ENCODE data around the gene DCST2. TPM values are rescaled to one million over a fixed set of nuclear protein-coding genes. Genes with fewer than 3 reads are reported as not detected.

The DCST2 gene
- total and polyA plus RNA-seq, 10 of the 15 experiments (the other 5 are each of a cell fraction or from before 2014, with no cell fraction given): 0.33 to 0.41 (median 0.36) TPM; not detected in 7

DNA sequence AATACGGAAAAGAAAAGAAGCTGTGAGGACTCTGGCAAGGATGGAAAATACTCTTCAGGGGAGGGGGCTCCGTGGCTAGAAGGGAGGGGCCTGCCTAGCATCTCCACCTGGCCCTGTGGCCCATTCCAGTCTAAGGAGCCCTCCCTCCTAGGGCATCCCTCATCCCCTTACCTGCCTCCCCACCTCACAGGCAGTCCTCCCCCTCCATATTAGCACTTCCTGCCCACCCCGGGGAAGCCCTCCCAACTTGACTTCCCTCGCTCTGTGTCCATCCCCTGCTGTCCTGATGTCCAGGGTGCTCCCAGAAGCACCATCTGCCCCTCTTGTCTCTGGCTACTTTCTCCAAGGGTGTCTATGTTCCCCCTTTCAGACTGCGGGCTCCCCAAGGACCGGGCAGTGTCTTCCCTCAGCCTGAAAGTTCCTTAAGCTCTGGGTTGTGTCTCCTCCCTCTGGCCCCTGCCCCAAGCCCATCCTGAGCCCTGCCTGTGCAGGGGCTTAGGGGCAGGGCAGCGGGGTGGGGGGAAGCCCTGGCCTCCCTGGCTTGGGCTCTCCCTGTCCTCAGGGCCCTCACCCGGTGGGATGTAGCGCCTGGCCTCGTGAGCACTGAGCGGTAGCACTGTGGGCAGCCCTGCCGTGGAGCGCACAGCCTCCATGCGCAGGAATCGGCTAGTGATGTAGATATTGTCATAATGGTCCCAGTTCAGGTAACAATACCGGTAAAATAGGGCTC lies 3.9 kb downstream of the DCST2 start:
- Histone ChIP-seq H3K4me2 (ENCODE audit: control insufficient read depth, insufficient read depth) (no peak overlapping the region), H3K27ac (ENCODE audit: control insufficient read depth, insufficient read depth) (no peak overlapping the region), H3K4me3 (no peak overlapping the region), H3K9me3 (replicated peaks; ENCODE audit: control insufficient read depth, insufficient read depth, low read length) (no peaks in the 10 kb centered on the region), H3K9ac (ENCODE audit: control insufficient read depth, insufficient read depth, low read length) (no peak overlapping the region), H3K36me3 (ENCODE audit: control insufficient read depth in 2 of 2, insufficient read depth in 2 of 2, low read length in 1 of 2) (no peaks in the 10 kb centered on the region), H2AFZ (ENCODE audit: control insufficient read depth, low read depth, low read length) (no peak overlapping the region), H3K79me2 (ENCODE audit: control insufficient read depth, insufficient read depth, low read length) (no peaks in the 10 kb centered on the region), H3K27me3 (replicated peaks in 1 of 2; ENCODE audit: control insufficient read depth in 2 of 2, insufficient read depth in 2 of 2, low read length in 1 of 2) (no peaks in the 10 kb centered on the region; a peak in 2 of 4 replicates), H4K20me1 (ENCODE audit: control insufficient read depth, insufficient read depth) (no peaks in the 10 kb centered on the region), H3K4me1 (ENCODE audit: control insufficient read depth, insufficient read depth, low read length) (no peaks in the 10 kb centered on the region)
- POLR2A ChIA-PET: no interaction called here
- ATAC-seq (no peak), DNase-seq (ENCODE audit: low read depth, low spot score) (no peak), FAIRE-seq (no peak)
- TF ChIP-seq, protein P1, sequence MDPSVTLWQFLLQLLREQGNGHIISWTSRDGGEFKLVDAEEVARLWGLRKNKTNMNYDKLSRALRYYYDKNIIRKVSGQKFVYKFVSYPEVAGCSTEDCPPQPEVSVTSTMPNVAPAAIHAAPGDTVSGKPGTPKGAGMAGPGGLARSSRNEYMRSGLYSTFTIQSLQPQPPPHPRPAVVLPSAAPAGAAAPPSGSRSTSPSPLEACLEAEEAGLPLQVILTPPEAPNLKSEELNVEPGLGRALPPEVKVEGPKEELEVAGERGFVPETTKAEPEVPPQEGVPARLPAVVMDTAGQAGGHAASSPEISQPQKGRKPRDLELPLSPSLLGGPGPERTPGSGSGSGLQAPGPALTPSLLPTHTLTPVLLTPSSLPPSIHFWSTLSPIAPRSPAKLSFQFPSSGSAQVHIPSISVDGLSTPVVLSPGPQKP (IDR thresholded peaks at IDR 0.05; ENCODE audit: low read depth, low read length): no peak
- no peak for TF ChIP-seq ASH2L (IDR thresholded peaks at IDR 0.05; ENCODE audit: borderline replicate concordance, low read depth)
- TF ChIP-seq, protein P2, sequence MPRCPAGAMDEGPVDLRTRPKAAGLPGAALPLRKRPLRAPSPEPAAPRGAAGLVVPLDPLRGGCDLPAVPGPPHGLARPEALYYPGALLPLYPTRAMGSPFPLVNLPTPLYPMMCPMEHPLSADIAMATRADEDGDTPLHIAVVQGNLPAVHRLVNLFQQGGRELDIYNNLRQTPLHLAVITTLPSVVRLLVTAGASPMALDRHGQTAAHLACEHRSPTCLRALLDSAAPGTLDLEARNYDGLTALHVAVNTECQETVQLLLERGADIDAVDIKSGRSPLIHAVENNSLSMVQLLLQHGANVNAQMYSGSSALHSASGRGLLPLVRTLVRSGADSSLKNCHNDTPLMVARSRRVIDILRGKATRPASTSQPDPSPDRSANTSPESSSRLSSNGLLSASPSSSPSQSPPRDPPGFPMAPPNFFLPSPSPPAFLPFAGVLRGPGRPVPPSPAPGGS (IDR thresholded peaks at IDR 0.05; ENCODE audit: borderline replicate concordance, insufficient read depth, low read depth, low read length, poor library complexity, severe bottlenecking): no peak
- no TSS peak for BruUV-seq (replicated peaks)
- SMC1A ChIA-PET (ENCODE audit: uncharacterized antibody, unreplicated experiment): no interaction called here
- CTCF ChIA-PET: no interaction called here
- in situ Hi-C loops (cut with MboI) (no loop called here), intact Hi-C loops (cut with micrococcal nuclease; ENCODE audit: unreplicated experiment) (no loop called here)
- 66% methylated on average over 15 of the region's 16 CpGs for WGBS (ENCODE audit: insufficient coverage, insufficient replicate concordance, low lambda C conversion rate, missing lambda C conversion rate)
- RAD21 ChIA-PET (ENCODE audit: unreplicated experiment): no interaction called here
